DOHH2 (cell line): ENCODE data around the gene SLA2.

Source experiments
- EZH2phosphoT487 ChIP-seq: fragments of 200-600 bp; sonication (generic); IDR thresholded peaks from 2 replicates; pipeline ENCODE4 v1.6.1; 2017; ENCODE audit warnings: borderline replicate concordance, mild to moderate bottlenecking, antibody characterized with exemption, low read length, moderate library complexity, mixed read lengths
- TF ChIP-seq, protein P1 (sequence below): fragments of 200-600 bp; sonication (generic); IDR thresholded peaks from one replicate; pipeline ENCODE4 v1.5.1; 2014; ENCODE audit warnings: antibody characterized with exemption, mild to moderate bottlenecking, low read depth, low read length; ENCODE audit not compliant: poor library complexity, severe bottlenecking

GRCh38 chr20:36629719-36630681 is 16.0 kb downstream of the SLA2 start:
- TF ChIP-seq, protein P1, sequence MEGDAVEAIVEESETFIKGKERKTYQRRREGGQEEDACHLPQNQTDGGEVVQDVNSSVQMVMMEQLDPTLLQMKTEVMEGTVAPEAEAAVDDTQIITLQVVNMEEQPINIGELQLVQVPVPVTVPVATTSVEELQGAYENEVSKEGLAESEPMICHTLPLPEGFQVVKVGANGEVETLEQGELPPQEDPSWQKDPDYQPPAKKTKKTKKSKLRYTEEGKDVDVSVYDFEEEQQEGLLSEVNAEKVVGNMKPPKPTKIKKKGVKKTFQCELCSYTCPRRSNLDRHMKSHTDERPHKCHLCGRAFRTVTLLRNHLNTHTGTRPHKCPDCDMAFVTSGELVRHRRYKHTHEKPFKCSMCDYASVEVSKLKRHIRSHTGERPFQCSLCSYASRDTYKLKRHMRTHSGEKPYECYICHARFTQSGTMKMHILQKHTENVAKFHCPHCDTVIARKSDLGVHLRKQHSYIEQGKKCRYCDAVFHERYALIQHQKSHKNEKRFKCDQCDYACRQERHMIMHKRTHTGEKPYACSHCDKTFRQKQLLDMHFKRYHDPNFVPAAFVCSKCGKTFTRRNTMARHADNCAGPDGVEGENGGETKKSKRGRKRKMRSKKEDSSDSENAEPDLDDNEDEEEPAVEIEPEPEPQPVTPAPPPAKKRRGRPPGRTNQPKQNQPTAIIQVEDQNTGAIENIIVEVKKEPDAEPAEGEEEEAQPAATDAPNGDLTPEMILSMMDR = no peak
- TF ChIP-seq EZH2phosphoT487 = no peak
